ENCODE data around the gene MFAP4. TPM values are rescaled to one million over a fixed set of nuclear protein-coding genes. Genes with fewer than 3 reads are reported as not detected.

Gene MFAP4
- total RNA-seq, 3 donors from 2014 or later = 45.5 to 186 (median 116) TPM

- no peak for DNase-seq (ENCODE audit: low spot score in 2 of 2)
- H3K27me3 ChIP-seq = no peaks in the 10 kb centered on the region
- no peaks in the 10 kb centered on the region for H3K4me1 ChIP-seq
- no peaks in the 10 kb centered on the region for H3K9me3 ChIP-seq
- TF ChIP-seq POLR2A (IDR thresholded peaks at IDR 0.05) (no peak), POLR2AphosphoS5 (IDR thresholded peaks at IDR 0.05) (no peak), CTCF (IDR thresholded peaks at IDR 0.05) (no peak)
- H3K4me3 ChIP-seq = no peak overlapping the region
- no peak overlapping the region for H3K27ac ChIP-seq
- H3K36me3 ChIP-seq = no peaks in the 10 kb centered on the region
- intact Hi-C loops (cut with DNase I; ENCODE audit: low total_unique reads) = no loop called here
These were observed 22.5 kb upstream of the MFAP4 start for GRCh38 chr17:19409509-19409908.

GRCh38 chr17:19409066-19409465, 22.1 kb upstream of the MFAP4 start:
- no peak for DNase-seq (ENCODE audit: low spot score in 2 of 2)
- no peaks in the 10 kb centered on the region for H3K9me3 ChIP-seq
- intact Hi-C loops (cut with DNase I; ENCODE audit: low total_unique reads) = no loop called here
- TF ChIP-seq POLR2A (IDR thresholded peaks at IDR 0.05) (no peak), CTCF (IDR thresholded peaks at IDR 0.05) (no peak), POLR2AphosphoS5 (IDR thresholded peaks at IDR 0.05) (no peak)
- H3K4me3 ChIP-seq = no peak overlapping the region
- H3K27ac ChIP-seq = no peak overlapping the region
- no peaks in the 10 kb centered on the region for H3K27me3 ChIP-seq
- no peaks in the 10 kb centered on the region for H3K36me3 ChIP-seq
- H3K4me1 ChIP-seq = no peaks in the 10 kb centered on the region

- Histone ChIP-seq H3K27ac (no peak overlapping the region), H3K4me1 (no peaks in the 10 kb centered on the region), H3K27me3 (no peaks in the 10 kb centered on the region), H3K36me3 (no peaks in the 10 kb centered on the region), H3K9me3 (no peaks in the 10 kb centered on the region), H3K4me3 (no peak overlapping the region)
- intact Hi-C loops (cut with DNase I; ENCODE audit: low total_unique reads) = no loop called here
- no peak for DNase-seq (ENCODE audit: low spot score in 2 of 2)
- no peak for TF ChIP-seq POLR2A (IDR thresholded peaks at IDR 0.05)
- TF ChIP-seq CTCF (IDR thresholded peaks at IDR 0.05) = no peak
- TF ChIP-seq POLR2AphosphoS5 (IDR thresholded peaks at IDR 0.05) = no peak
These were observed 21.3 kb upstream of the MFAP4 start for GRCh38 chr17:19408346-19408710.

- TF ChIP-seq CTCF (IDR thresholded peaks at IDR 0.05) = no peak
- TF ChIP-seq POLR2A (IDR thresholded peaks at IDR 0.05) = no peak
- TF ChIP-seq POLR2AphosphoS5 (IDR thresholded peaks at IDR 0.05) = no peak
- DNase-seq (ENCODE audit: low spot score in 2 of 2) = no peak
- H3K4me3 ChIP-seq = no peak overlapping the region
- no peak overlapping the region for H3K27ac ChIP-seq
- intact Hi-C loops (cut with DNase I; ENCODE audit: low total_unique reads) = no loop called here
- no peaks in the 10 kb centered on the region for H3K9me3 ChIP-seq
- H3K4me1 ChIP-seq = no peaks in the 10 kb centered on the region
- H3K36me3 ChIP-seq = no peaks in the 10 kb centered on the region
- no peaks in the 10 kb centered on the region for H3K27me3 ChIP-seq
These were observed 20.8 kb upstream of the MFAP4 start for GRCh38 chr17:19407601-19408345.

- Histone ChIP-seq H3K9me3 (no peaks in the 10 kb centered on the region), H3K36me3 (no peaks in the 10 kb centered on the region)
- intact Hi-C loops (cut with DNase I; ENCODE audit: low total_unique reads) = no loop called here
These were observed 18.1 kb upstream of the MFAP4 start for GRCh38 chr17:19405114-19405513.

More at GRCh38 chr17:19405114-19405513, 18.1 kb upstream of the MFAP4 start:
- no peaks in the 10 kb centered on the region for H3K4me1 ChIP-seq
- TF ChIP-seq POLR2A (IDR thresholded peaks at IDR 0.05) (no peak), POLR2AphosphoS5 (IDR thresholded peaks at IDR 0.05) (no peak), CTCF (IDR thresholded peaks at IDR 0.05) (no peak)
- H3K27me3 ChIP-seq = no peaks in the 10 kb centered on the region
- DNase-seq (ENCODE audit: low spot score in 2 of 2) = no peak
- H3K27ac ChIP-seq = no peak overlapping the region
- no peak overlapping the region for H3K4me3 ChIP-seq
